Frontal cortex (tissue), 4 donors: ENCODE results near the gene TDRD5. TPM values are rescaled to one million over a fixed set of nuclear protein-coding genes. Genes with fewer than 3 reads are reported as not detected.
"Not testable (repeated sequence)": the region's sequence is repeated elsewhere in the genome, so short reads cannot be mapped to it uniquely, and the experiment has no call there.

Experiments used
- DNase-seq, 2 donors: peaks; one replicate each; pipeline ENCODE4 v3.0.0; 2012; ENCODE audit warnings: low spot score in 2 of 2
- FAIRE-seq: peaks from 2 replicates; lab custom pipeline; 2012; peaks lifted over from hg19 to GRCh38; lab: Jason Lieb, UNC
- total RNA-seq: library from RNA; depleted of rRNA; stranded (reverse); fragments of >200 nt; gene quantifications from one replicate; pipeline ENCODE4 v1.2.3, GENCODE V29; 2014
- donor health status: control.
- donor health status: control.
- donor health status: control.

TDRD5 gene
- total RNA-seq, 1 donor from 2014 or later: 2.9 TPM

- FAIRE-seq: no peak
- no peak for DNase-seq
These were observed 961 bp upstream of the TDRD5 start for GRCh38 chr1:179590671-179591070.

- DNase-seq (peak in 1 of 2 donors; percentile 10), FAIRE-seq (no peak)
These were observed 410 bp upstream of the TDRD5 start for GRCh38 chr1:179591253-179591591.

GRCh38 chr1:179598631-179599030, 7.0 kb downstream of the TDRD5 start:
- FAIRE-seq (no peak), DNase-seq (no peak)

- no peak for FAIRE-seq
- DNase-seq: no peak
These were observed 8.1 kb downstream of the TDRD5 start for GRCh38 chr1:179599623-179600249.

- DNase-seq (no peak), FAIRE-seq (peak; percentile 60)
These were observed 9.5 kb downstream of the TDRD5 start for GRCh38 chr1:179601093-179601492.

- DNase-seq (no peak), FAIRE-seq (no peak)
These were observed 20.7 kb downstream of the TDRD5 start for GRCh38 chr1:179612361-179612760.

- no peak for FAIRE-seq
- DNase-seq: no peak
These were observed 39.1 kb downstream of the TDRD5 start for GRCh38 chr1:179630719-179631118.

GRCh38 chr1:179632868-179633267, 41.2 kb downstream of the TDRD5 start:
- DNase-seq: no peak

GRCh38 chr1:179637211-179637860, 45.7 kb downstream of the TDRD5 start:
- FAIRE-seq: no peak
- no peak for DNase-seq

More at GRCh38 chr1:179632868-179633267, 41.2 kb downstream of the TDRD5 start:
- FAIRE-seq: no peak

- FAIRE-seq (no peak), DNase-seq (no peak)
These were observed 69.4 kb downstream of the TDRD5 start for GRCh38 chr1:179661018-179661417.

- DNase-seq (no peak), FAIRE-seq (no peak)
These were observed 72.2 kb downstream of the TDRD5 start for GRCh38 chr1:179663810-179664209.

GRCh38 chr1:179677882-179678281, 86.2 kb downstream of the TDRD5 start:
- FAIRE-seq (no peak), DNase-seq (no peak)

- not testable (repeated sequence) for DNase-seq, FAIRE-seq
These were observed 102.9 kb downstream of the TDRD5 start for GRCh38 chr1:179694530-179694929.

GRCh38 chr1:179702946-179703539, 111.4 kb downstream of the TDRD5 start:
- no peak for FAIRE-seq

GRCh38 chr1:179706339-179706941, 114.8 kb downstream of the TDRD5 start:
- DNase-seq (peak in 1 of 2 donors; percentile 37), FAIRE-seq (no peak)

More at GRCh38 chr1:179702946-179703539, 111.4 kb downstream of the TDRD5 start:
- no peak for DNase-seq

GRCh38 chr1:179707406-179707805, 115.8 kb downstream of the TDRD5 start:
- FAIRE-seq: no peak

GRCh38 chr1:179708434-179709195, 117.0 kb downstream of the TDRD5 start:
- DNase-seq (no peak), FAIRE-seq (no peak)

More at GRCh38 chr1:179707406-179707805, 115.8 kb downstream of the TDRD5 start:
- no peak for DNase-seq

- no peak for DNase-seq
- FAIRE-seq: no peak
These were observed 118.3 kb downstream of the TDRD5 start for GRCh38 chr1:179709841-179710329.

- FAIRE-seq: no peak
- no peak for DNase-seq
These were observed 122.5 kb downstream of the TDRD5 start for GRCh38 chr1:179714159-179714558.

- DNase-seq (no peak), FAIRE-seq (no peak)
These were observed 123.0 kb downstream of the TDRD5 start for GRCh38 chr1:179714623-179715022.
